GM12801 (cell line): ENCODE results near the gene HERC6.

Experiments used
- TF ChIP-seq, protein P1 (sequence below): IDR thresholded peaks from one replicate; pipeline ENCODE4 v1.5.1; 2011; ENCODE audit warnings: control low read depth; ENCODE audit not compliant: insufficient read length; ENCODE audit errors: extremely low read depth

Gene HERC6

DNA sequence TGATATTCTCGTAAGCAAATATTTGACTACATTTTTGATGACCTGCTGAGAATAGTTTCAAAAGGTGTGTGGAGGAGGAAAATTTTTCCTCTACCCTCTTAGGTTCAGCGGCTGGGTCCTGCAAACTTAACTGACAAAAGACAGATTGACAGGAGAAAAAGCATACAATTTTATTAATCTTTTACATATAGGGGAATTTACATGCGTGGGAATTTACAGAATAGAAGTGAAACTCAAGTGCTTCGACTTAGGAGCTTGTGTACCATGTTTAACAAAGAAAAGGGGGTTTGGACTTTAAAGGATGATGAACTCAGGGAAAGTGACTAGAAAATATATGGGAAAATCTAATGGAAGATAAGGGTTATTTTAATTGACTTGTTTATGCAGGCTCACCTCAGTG is 2.5 kb downstream of the HERC6 start:
- TF ChIP-seq, protein P1, sequence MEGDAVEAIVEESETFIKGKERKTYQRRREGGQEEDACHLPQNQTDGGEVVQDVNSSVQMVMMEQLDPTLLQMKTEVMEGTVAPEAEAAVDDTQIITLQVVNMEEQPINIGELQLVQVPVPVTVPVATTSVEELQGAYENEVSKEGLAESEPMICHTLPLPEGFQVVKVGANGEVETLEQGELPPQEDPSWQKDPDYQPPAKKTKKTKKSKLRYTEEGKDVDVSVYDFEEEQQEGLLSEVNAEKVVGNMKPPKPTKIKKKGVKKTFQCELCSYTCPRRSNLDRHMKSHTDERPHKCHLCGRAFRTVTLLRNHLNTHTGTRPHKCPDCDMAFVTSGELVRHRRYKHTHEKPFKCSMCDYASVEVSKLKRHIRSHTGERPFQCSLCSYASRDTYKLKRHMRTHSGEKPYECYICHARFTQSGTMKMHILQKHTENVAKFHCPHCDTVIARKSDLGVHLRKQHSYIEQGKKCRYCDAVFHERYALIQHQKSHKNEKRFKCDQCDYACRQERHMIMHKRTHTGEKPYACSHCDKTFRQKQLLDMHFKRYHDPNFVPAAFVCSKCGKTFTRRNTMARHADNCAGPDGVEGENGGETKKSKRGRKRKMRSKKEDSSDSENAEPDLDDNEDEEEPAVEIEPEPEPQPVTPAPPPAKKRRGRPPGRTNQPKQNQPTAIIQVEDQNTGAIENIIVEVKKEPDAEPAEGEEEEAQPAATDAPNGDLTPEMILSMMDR: no peak

GRCh38 chr4:88382621-88383020 is 4.0 kb downstream of the HERC6 start:
- TF ChIP-seq, protein P1: no peak

GRCh38 chr4:88390128-88390527 is 11.5 kb downstream of the HERC6 start:
- TF ChIP-seq, protein P1: no peak

DNA sequence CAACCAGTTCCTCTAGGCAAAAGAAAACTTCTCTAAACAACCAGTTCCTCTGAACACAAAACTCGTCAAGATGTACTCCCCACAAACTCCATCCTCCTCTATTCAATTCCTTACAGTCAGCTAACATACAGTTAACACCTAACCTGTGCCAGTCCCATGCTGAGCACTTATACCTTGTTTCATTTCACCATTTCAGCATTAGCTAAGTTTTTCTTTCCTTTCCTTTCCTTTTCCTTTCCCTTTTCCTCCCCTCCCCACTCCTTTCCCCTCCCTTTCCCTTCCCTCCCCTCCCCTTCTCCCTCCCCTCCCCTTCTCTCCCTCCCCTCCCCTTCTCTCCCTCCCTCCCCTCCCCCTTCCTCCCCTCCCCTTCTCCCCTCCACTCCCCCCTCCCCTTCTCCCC is 13.1 kb downstream of the HERC6 start:
- TF ChIP-seq, protein P1: no peak

DNA sequence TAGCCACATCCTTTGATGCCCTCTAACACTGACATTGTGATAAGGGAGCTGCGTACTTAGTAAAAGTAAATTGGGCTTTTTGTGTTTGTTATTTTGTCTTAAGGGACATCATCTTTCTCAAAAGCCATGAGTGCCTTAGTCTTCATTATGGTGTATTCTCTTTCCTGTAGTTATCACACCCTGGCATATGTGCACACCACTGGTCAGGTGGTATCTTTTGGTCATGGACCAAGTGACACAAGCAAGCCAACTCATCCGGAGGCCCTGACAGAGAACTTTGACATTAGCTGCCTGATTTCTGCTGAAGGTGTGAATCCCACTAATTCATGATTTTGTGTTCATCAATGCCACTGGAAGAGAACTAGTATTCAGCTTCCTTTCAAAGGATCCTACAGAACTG is 18.0 kb downstream of the HERC6 start:
- TF ChIP-seq, protein P1: no peak

DNA sequence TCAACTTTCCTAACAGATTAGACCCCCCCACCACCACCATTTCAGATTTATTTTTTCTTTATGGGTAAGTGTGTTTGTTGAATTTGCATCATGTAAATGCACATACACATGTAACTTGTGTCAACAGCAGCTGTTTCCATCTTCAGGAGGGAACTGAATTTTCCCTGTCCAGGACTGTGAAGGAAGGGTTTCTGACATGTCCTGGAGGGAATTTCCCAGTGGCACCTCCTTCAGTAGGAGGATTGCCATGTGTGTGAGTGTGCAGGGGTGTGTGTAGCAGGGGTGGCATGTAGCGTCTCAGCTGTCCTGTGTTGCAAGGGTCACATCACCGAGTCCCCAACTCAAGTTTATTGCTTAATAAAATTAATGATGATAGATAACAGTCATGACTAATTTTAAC is 19.7 kb downstream of the HERC6 start:
- TF ChIP-seq, protein P1: no peak

GRCh38 chr4:88409206-88409605 is 30.6 kb downstream of the HERC6 start:
- TF ChIP-seq, protein P1: no peak

DNA sequence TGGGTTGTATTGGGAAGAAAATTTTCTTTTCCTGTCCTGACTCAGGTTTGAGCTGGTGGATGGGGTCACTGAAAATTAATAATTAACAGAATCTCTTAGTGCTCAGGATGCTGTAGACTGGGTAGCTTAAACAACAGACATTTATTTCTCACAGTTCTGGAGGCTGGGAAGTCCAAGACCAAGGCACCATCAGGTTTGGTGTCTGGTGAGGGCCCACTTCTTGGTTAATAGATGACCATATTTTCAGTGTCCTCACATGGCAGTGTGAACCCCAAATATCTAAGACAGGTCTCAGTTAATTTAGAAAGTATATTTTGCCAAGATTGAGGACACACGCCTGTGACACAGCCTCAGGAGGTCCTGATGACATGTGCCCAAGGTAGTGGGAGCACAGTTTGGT is 31.1 kb downstream of the HERC6 start:
- TF ChIP-seq, protein P1: no peak
